Embryonic facial prominence (tissue), 1 donor: ENCODE data around the gene OR5B17.
"Not testable (repeated sequence)": the region's sequence is repeated elsewhere in the genome, so short reads cannot be mapped to it uniquely, and the experiment has no call there.

ENCODE experiments used
- DNase-seq: peaks from one replicate; pipeline ENCODE4 v3.0.0-alpha.2; 2016; ENCODE audit errors: extremely low spot score

OR5B17 gene

GRCh38 chr11:58358969-58359368, at the start of gene OR5B17:
Gene OR5B17, minus strand, starts transcription at chr11:58359069. Its CDS starts 0 bp downstream, at chr11:58359069.
- DNase-seq, result no peak

- no peak for DNase-seq
Observed at GRCh38 chr11:58406774-58407173, 47.9 kb upstream of the OR5B17 start, which contains the start of gene OR5B3. Gene OR5B3, minus strand, starts transcription at chr11:58406874. Its CDS starts 3,465 bp downstream, at chr11:58403409.

GRCh38 chr11:58399622-58400021, 40.8 kb upstream of the OR5B17 start:
- not testable (repeated sequence) for DNase-seq

- DNase-seq, result no peak
Observed at GRCh38 chr11:58395581-58395980, 36.7 kb upstream of the OR5B17 start.

- no peak for DNase-seq
Observed at GRCh38 chr11:58394195-58394594, 35.3 kb upstream of the OR5B17 start.

GRCh38 chr11:58392746-58393145, 33.9 kb upstream of the OR5B17 start:
- no peak for DNase-seq

- no peak for DNase-seq
Observed at GRCh38 chr11:58391879-58392278, 33.0 kb upstream of the OR5B17 start.

- DNase-seq, result no peak
Observed at GRCh38 chr11:58390551-58391063, 31.7 kb upstream of the OR5B17 start.

- DNase-seq, result no peak
Observed at GRCh38 chr11:58354727-58355126, 4.1 kb downstream of the OR5B17 start.

GRCh38 chr11:58345204-58345603, 13.7 kb downstream of the OR5B17 start:
- DNase-seq, result no peak

- DNase-seq, result no peak
Observed at GRCh38 chr11:58334708-58335107, 24.2 kb downstream of the OR5B17 start.

GRCh38 chr11:58330861-58331260, 28.0 kb downstream of the OR5B17 start:
- no peak for DNase-seq

GRCh38 chr11:58318532-58318931, 40.3 kb downstream of the OR5B17 start:
- no peak for DNase-seq

GRCh38 chr11:58316142-58316541, 42.7 kb downstream of the OR5B17 start:
- no peak for DNase-seq
